SIG-M5 (cell line): ENCODE measurements around the gene ATP2B1.
"Not testable (repeated sequence)": the region's sequence is repeated elsewhere in the genome, so short reads cannot be mapped to it uniquely, and the experiment has no call there.

Experiments
- DNase-seq: peaks from one replicate; lab custom pipeline; 2025; lab: John Stamatoyannopoulos, UW

The ATP2B1 gene

GRCh38 chr12:89712706-89713105 is 4.1 kb upstream of the ATP2B1 start:
- no peak for DNase-seq

- no peak for DNase-seq
Observed at GRCh38 chr12:89710873-89711750, 2.5 kb upstream of the ATP2B1 start.

- no peak for DNase-seq
Observed at GRCh38 chr12:89709995-89710872, 1.6 kb upstream of the ATP2B1 start.

GRCh38 chr12:89709157-89709994 is 738 bp upstream of the ATP2B1 start:
- peak; percentile 77 for DNase-seq

GRCh38 chr12:89707703-89708564 is 704 bp downstream of the ATP2B1 start:
- DNase-seq, result no peak

GRCh38 chr12:89706986-89707702 is 1.5 kb downstream of the ATP2B1 start:
- DNase-seq, result no peak

GRCh38 chr12:89706551-89706950 is 2.1 kb downstream of the ATP2B1 start:
- no peak for DNase-seq

GRCh38 chr12:89704457-89704856 is 4.2 kb downstream of the ATP2B1 start:
- no peak for DNase-seq

GRCh38 chr12:89703768-89704167 is 4.9 kb downstream of the ATP2B1 start:
- no peak for DNase-seq

- no peak for DNase-seq
Observed at GRCh38 chr12:89702503-89702902, 6.1 kb downstream of the ATP2B1 start.

- DNase-seq, result no peak
Observed at GRCh38 chr12:89701606-89702206, 6.9 kb downstream of the ATP2B1 start.

GRCh38 chr12:89700191-89700810 is 8.3 kb downstream of the ATP2B1 start:
- DNase-seq, result no peak

- DNase-seq, result no peak
Observed at GRCh38 chr12:89698607-89699006, 10.0 kb downstream of the ATP2B1 start.

- not testable (repeated sequence) for DNase-seq
Observed at GRCh38 chr12:89697728-89698127, 10.9 kb downstream of the ATP2B1 start.

GRCh38 chr12:89697296-89697695 is 11.3 kb downstream of the ATP2B1 start:
- DNase-seq, result peak; percentile 8

GRCh38 chr12:89695830-89696229 is 12.8 kb downstream of the ATP2B1 start:
- DNase-seq, result no peak

GRCh38 chr12:89695100-89695499 is 13.5 kb downstream of the ATP2B1 start:
- no peak for DNase-seq

GRCh38 chr12:89694542-89694941 is 14.1 kb downstream of the ATP2B1 start:
- DNase-seq, result no peak

- no peak for DNase-seq
Observed at GRCh38 chr12:89693639-89694202, 14.9 kb downstream of the ATP2B1 start.
